ENCODE measurements around the gene SERPINB2.

GRCh38 chr18:63936156-63936931, 48.8 kb downstream of the SERPINB2 start:
- TF ChIP-seq, protein P1, sequence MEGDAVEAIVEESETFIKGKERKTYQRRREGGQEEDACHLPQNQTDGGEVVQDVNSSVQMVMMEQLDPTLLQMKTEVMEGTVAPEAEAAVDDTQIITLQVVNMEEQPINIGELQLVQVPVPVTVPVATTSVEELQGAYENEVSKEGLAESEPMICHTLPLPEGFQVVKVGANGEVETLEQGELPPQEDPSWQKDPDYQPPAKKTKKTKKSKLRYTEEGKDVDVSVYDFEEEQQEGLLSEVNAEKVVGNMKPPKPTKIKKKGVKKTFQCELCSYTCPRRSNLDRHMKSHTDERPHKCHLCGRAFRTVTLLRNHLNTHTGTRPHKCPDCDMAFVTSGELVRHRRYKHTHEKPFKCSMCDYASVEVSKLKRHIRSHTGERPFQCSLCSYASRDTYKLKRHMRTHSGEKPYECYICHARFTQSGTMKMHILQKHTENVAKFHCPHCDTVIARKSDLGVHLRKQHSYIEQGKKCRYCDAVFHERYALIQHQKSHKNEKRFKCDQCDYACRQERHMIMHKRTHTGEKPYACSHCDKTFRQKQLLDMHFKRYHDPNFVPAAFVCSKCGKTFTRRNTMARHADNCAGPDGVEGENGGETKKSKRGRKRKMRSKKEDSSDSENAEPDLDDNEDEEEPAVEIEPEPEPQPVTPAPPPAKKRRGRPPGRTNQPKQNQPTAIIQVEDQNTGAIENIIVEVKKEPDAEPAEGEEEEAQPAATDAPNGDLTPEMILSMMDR (IDR thresholded peaks at IDR 0.05): peak; percentile 77
- TF ChIP-seq EZH2phosphoT487 (IDR thresholded peaks at IDR 0.05) (no peak), EZH2 (IDR thresholded peaks at IDR 0.05) (peak; percentile 52)
